Endothelial cell of umbilical vein (primary cell): ENCODE measurements around the gene NOP16. TPM values are rescaled to one million over a fixed set of nuclear protein-coding genes. Genes with fewer than 3 reads are reported as not detected.

Experiments used
- BruUV-seq: library from RNA; stranded (reverse); fragments of 400-500 nt; replicated peaks from 2 replicates; lab custom pipeline; 2021; lab: Mats Ljungman, UMichigan
- CTCF ChIA-PET: fragments of 300-600, 350-600 bp; sonication (Branson Sonifier 250); formaldehyde crosslinking; loops from one replicate; lab custom pipeline; 2021; ENCODE audit warnings: antibody characterized with exemption, inconsistent platforms; lab: Charles Lee
- POLR2A ChIA-PET: fragments of 300-600, 350-600 bp; sonication (Branson Sonifier 250); formaldehyde crosslinking; loops from one replicate; lab custom pipeline; 2021; ENCODE audit warnings: antibody characterized with exemption, inconsistent platforms; lab: Charles Lee
- DNase-seq: peaks from one replicate; pipeline ENCODE4 v3.0.0-alpha.2; 2011; ENCODE audit warnings: low read depth, low spot score
- FAIRE-seq: peaks from 2 replicates; lab custom pipeline; 2011; peaks lifted over from hg19 to GRCh38; lab: Jason Lieb, UNC
- H2AFZ ChIP-seq: 2 replicates; pipeline ENCODE4 v1.6.0; 2012; ENCODE audit warnings: low read depth, low read length, control low read depth, inconsistent platforms
- H3K27ac ChIP-seq: 2 replicates; pipeline ENCODE4 v1.5.1; 2011; ENCODE audit warnings: low read depth, mild to moderate bottlenecking, control low read depth, low read length, moderate library complexity; ENCODE audit not compliant: insufficient read depth
- H3K27me3 ChIP-seq, 2 experiments: 2 replicates each; pipeline versions ENCODE4 v1.6.0 to v1.6.1; 2011; ENCODE audit warnings: low read length in 2 of 2, mixed read lengths in 1 of 2; ENCODE audit not compliant: control insufficient read depth in 2 of 2, insufficient read depth in 2 of 2
- H3K36me3 ChIP-seq, 2 experiments: 2 replicates in 1 of 2; 3 replicates in 1 of 2; pipeline ENCODE4 v1.5.1; 2011; ENCODE audit warnings: low read length in 2 of 2, mild to moderate bottlenecking in 1 of 2, moderate library complexity in 1 of 2; ENCODE audit not compliant: control insufficient read depth in 2 of 2, insufficient read depth in 2 of 2; ENCODE audit errors: extremely low read depth in 1 of 2
- H3K4me1 ChIP-seq: 3 replicates; pipeline ENCODE4 v1.5.1; 2011; ENCODE audit warnings: mild to moderate bottlenecking, low read length; ENCODE audit not compliant: control insufficient read depth, insufficient read depth; ENCODE audit errors: extremely low read depth
- H3K4me2 ChIP-seq: 2 replicates; pipeline ENCODE4 v1.6.1; 2011; ENCODE audit warnings: low read length, control low read depth, mixed read lengths; ENCODE audit not compliant: insufficient read depth
- H3K4me3 ChIP-seq, 3 experiments: fragments of 200-600 bp in 1 of 3; sonication (generic), shearing (Covaris generic) in 1 of 3; replicated peaks in 1 of 3; 2 replicates each; pipeline ENCODE4 v1.5.1; 2011 to 2016; ENCODE audit warnings: control low read depth in 3 of 3, low read length in 3 of 3, mild to moderate bottlenecking in 2 of 3, inconsistent platforms in 1 of 3, low read depth in 1 of 3, moderate library complexity in 1 of 3; ENCODE audit not compliant: insufficient read depth in 1 of 3
- H3K79me2 ChIP-seq: 2 replicates; pipeline ENCODE4 v1.6.0; 2012; ENCODE audit warnings: low read length, inconsistent platforms; ENCODE audit not compliant: control insufficient read depth, insufficient read depth
- H3K9ac ChIP-seq: replicated peaks from 2 replicates; pipeline ENCODE3; 2011; ENCODE audit warnings: low read length, control low read depth; ENCODE audit not compliant: insufficient read depth; ENCODE audit errors: extremely low read depth
- H3K9me1 ChIP-seq: replicated peaks from 3 replicates; pipeline ENCODE4 v1.6.0; 2011; ENCODE audit warnings: mild to moderate bottlenecking, low read length; ENCODE audit not compliant: control insufficient read depth, insufficient read depth; ENCODE audit errors: extremely low read depth
- H3K9me3 ChIP-seq: replicated peaks from 2 replicates; pipeline ENCODE4 v1.5.1; 2012; ENCODE audit warnings: low read length, inconsistent platforms; ENCODE audit not compliant: control insufficient read depth, insufficient read depth
- H4K20me1 ChIP-seq: replicated peaks from 2 replicates; pipeline ENCODE3; 2011; ENCODE audit warnings: mild to moderate bottlenecking, low read length; ENCODE audit not compliant: control insufficient read depth, insufficient read depth; ENCODE audit errors: extremely low read depth
- FOS ChIP-seq: IDR thresholded peaks from 2 replicates; pipeline ENCODE4 v1.6.1; 2011; ENCODE audit warnings: mild to moderate bottlenecking, low read length, moderate library complexity, borderline replicate concordance; ENCODE audit not compliant: insufficient read depth
- GATA2 ChIP-seq: IDR thresholded peaks from 2 replicates; pipeline ENCODE4 v1.7.0; 2011; ENCODE audit warnings: low read depth, mild to moderate bottlenecking, moderate library complexity, mixed read lengths, low read length; ENCODE audit not compliant: insufficient read length, insufficient read depth
- POLR2A ChIP-seq: IDR thresholded peaks from 2 replicates; pipeline ENCODE4 v1.6.1; 2012; ENCODE audit warnings: low read depth, mild to moderate bottlenecking, control low read depth, low read length
- POLR2AphosphoS5 ChIP-seq: IDR thresholded peaks from 2 replicates; pipeline ENCODE4 v1.6.1; 2012; ENCODE audit warnings: low read depth, mild to moderate bottlenecking, control low read depth, low read length, moderate library complexity; ENCODE audit not compliant: insufficient read depth
- dilution Hi-C: fragments of 300-500 bp; cut with MboI; formaldehyde crosslinking; loops from one replicate; pipeline ENCODE4 v1.15.0; 2019; ENCODE audit warnings: low sequenced_read_pairs; ENCODE audit not compliant: extremely low pct_ligation_motif_present
- intact Hi-C: fragments of 100-400 bp; cut with micrococcal nuclease; formaldehyde crosslinking; loops from one replicate; pipeline ENCODE4 v1.10.0; 2022
- polyA plus RNA-seq, 4 experiments: library from polyadenylated mRNA; depleted of rRNA in 3 of 4; stranded (reverse) in 3 of 4; unstranded in 1 of 4; fragments of >200 nt; gene quantifications; 2 replicates each; pipeline versions ENCODE4 v1.2.1 to v1.2.3, GENCODE V29; 2011 to 2012; ENCODE audit warnings: missing spikeins in 1 of 4
- total RNA-seq: library from RNA; stranded (reverse); gene quantifications from 2 replicates; pipeline ENCODE4 v1.2.3, GENCODE V29; 2021
- TF ChIP-seq, protein P1 (sequence below): IDR thresholded peaks from 2 replicates; pipeline ENCODE4 v1.6.1; 2011; ENCODE audit not compliant: insufficient read depth, insufficient read length
- TF ChIP-seq, protein P2 (sequence below), 2 donors: IDR thresholded peaks; 1 replicate in 1 of 2; 2 replicates in 1 of 2; pipeline ENCODE4 v1.5.1; 2011; ENCODE audit warnings: low read length in 2 of 2, mild to moderate bottlenecking in 2 of 2, moderate library complexity in 2 of 2, control low read depth in 1 of 2, inconsistent platforms in 1 of 2, low read depth in 1 of 2; ENCODE audit not compliant: insufficient read depth in 1 of 2; ENCODE audit errors: extremely low read depth in 1 of 2

The NOP16 gene
- total and polyA plus RNA-seq, 2 donors (not counting 3 experiments of a cell fraction or from before 2014, with no cell fraction given) = 41.1 to 47.4 TPM

DNA sequence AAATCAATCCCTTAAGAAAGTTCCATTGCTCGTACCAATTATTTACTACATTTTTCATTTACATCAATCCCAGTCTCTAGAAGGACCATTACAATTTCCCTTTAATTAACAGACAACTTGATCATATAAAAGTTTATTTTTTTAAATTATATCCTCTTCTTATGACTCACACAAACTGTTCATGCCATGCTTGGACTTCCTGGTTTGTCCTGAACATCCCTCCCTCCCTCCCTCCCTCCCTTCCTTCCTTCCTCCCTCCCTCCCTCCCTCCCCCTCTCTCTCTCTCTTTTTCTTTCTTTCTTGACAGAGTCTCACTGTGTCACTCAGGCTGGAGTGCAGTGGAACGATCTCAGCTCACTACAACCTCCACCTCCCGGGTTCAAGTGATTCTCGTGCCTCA lies 39.6 kb upstream of the NOP16 start:
- no TSS peak for BruUV-seq
- Histone ChIP-seq H3K9ac (peak overlapping the region; percentile 16), H3K9me3 (no peaks in the 10 kb centered on the region), H2AFZ (no peak overlapping the region), H3K9me1 (no peaks in the 10 kb centered on the region), H3K27me3 (no peaks in the 10 kb centered on the region), H3K36me3 (no peaks in the 10 kb centered on the region), H3K79me2 (no peaks in the 10 kb centered on the region), H3K4me3 (no peak overlapping the region), H3K27ac (peak overlapping the region; percentile 34), H3K4me2 (peak overlapping the region; percentile 51), H4K20me1 (no peaks in the 10 kb centered on the region), H3K4me1 (peaks cover 14% of the 10 kb centered on the region)
- TF ChIP-seq, protein P1, sequence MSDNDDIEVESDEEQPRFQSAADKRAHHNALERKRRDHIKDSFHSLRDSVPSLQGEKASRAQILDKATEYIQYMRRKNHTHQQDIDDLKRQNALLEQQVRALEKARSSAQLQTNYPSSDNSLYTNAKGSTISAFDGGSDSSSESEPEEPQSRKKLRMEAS = no peak
- TF ChIP-seq GATA2 (no peak), POLR2AphosphoS5 (no peak), POLR2A (no peak), FOS (peak; percentile 16)
- TF ChIP-seq, protein P2, sequence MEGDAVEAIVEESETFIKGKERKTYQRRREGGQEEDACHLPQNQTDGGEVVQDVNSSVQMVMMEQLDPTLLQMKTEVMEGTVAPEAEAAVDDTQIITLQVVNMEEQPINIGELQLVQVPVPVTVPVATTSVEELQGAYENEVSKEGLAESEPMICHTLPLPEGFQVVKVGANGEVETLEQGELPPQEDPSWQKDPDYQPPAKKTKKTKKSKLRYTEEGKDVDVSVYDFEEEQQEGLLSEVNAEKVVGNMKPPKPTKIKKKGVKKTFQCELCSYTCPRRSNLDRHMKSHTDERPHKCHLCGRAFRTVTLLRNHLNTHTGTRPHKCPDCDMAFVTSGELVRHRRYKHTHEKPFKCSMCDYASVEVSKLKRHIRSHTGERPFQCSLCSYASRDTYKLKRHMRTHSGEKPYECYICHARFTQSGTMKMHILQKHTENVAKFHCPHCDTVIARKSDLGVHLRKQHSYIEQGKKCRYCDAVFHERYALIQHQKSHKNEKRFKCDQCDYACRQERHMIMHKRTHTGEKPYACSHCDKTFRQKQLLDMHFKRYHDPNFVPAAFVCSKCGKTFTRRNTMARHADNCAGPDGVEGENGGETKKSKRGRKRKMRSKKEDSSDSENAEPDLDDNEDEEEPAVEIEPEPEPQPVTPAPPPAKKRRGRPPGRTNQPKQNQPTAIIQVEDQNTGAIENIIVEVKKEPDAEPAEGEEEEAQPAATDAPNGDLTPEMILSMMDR (IDR thresholded peaks at IDR 0.05; ENCODE audit: extremely low read depth in 1 of 2, insufficient read depth in 1 of 2, low read depth in 1 of 2, low read length in 2 of 2) = no peak
- intact Hi-C loops = no loop called here
- dilution Hi-C loops = no loop called here
- CTCF ChIA-PET = interaction anchor here (1.0 kb wide), 1 partner anchor 15 kb away, joined by 3 read pairs; no protein-coding TSS in a partner anchor
- POLR2A ChIA-PET = no interaction called here
- DNase-seq (peak; percentile 42), FAIRE-seq (no peak)
